ENCODE measurements around the gene SPAG16.

GRCh38 chr2:213722565-213722964 is 438.3 kb downstream of the SPAG16 start:
- TF ChIP-seq POLR2AphosphoS5 (IDR thresholded peaks at IDR 0.05) (no peak), CTCF (IDR thresholded peaks at IDR 0.05) (no peak)

All from breast epithelium (tissue), 3 donors.